Activated T-helper 1 cell treated with anti-CD3 and anti-CD28 coated beads, Interleukin-12 subunit alpha, Interleukin-12 subunit beta, Interleukin-2, Interleukin-4 antibody, amounts not matched to agents 30 ng/mL and 10 ng/mL and 1 ng/mL, durations not matched to agents 14 hours and 24 hours and 36 hours (primary cell): ENCODE measurements around the gene FAM193A. TPM values are rescaled to one million over a fixed set of nuclear protein-coding genes. Genes with fewer than 3 reads are reported as not detected.

Experiments used
- DNase-seq: peaks from one replicate; pipeline ENCODE4 v3.0.0; 2021; ENCODE audit warnings: low spot score
- H3K27ac Mint-ChIP-seq: one replicate; pipeline ENCODE4 v1.8.0; 2021; ENCODE audit warnings: mild to moderate bottlenecking, mixed read lengths
- H3K27me3 Mint-ChIP-seq: one replicate; pipeline ENCODE4 v1.8.0; 2022; ENCODE audit warnings: mild to moderate bottlenecking, moderate library complexity, mixed read lengths; ENCODE audit not compliant: insufficient read depth
- H3K36me3 Mint-ChIP-seq: one replicate; pipeline ENCODE4 v1.8.0; 2021; ENCODE audit warnings: low read depth, mixed read lengths
- H3K4me1 Mint-ChIP-seq: one replicate; pipeline ENCODE4 v1.8.0; 2021; ENCODE audit warnings: low read depth, mixed read lengths
- H3K4me3 Mint-ChIP-seq: one replicate; pipeline ENCODE4 v1.8.0; 2021; ENCODE audit warnings: mild to moderate bottlenecking, moderate library complexity, mixed read lengths
- H3K9me3 Mint-ChIP-seq: one replicate; pipeline ENCODE4 v1.8.0; 2021; ENCODE audit warnings: mixed read lengths
- intact Hi-C: fragments of 100-400 bp; cut with micrococcal nuclease; formaldehyde crosslinking; loops from one replicate; pipeline ENCODE4 v1.15.1; 2024
- total RNA-seq: library from RNA; stranded (reverse); gene quantifications from 2 replicates; pipeline ENCODE4 v1.2.3, GENCODE V29; 2022

The FAM193A gene
- total RNA-seq, 1 donor from 2014 or later: 32.2 TPM

- DNase-seq: no peak
- no peak overlapping the region for H3K4me3 Mint-ChIP-seq
- intact Hi-C loops: no loop called here
Observed at GRCh38 chr4:2642968-2643367, 106.5 kb downstream of the FAM193A start.

GRCh38 chr4:2643555-2643954 is 107.1 kb downstream of the FAM193A start:
- intact Hi-C loops: no loop called here
- no peaks in the 10 kb centered on the region for H3K27me3 Mint-ChIP-seq
- peak overlapping the region; percentile 7 for H3K27ac Mint-ChIP-seq
- no peaks in the 10 kb centered on the region for H3K9me3 Mint-ChIP-seq
- no peak for DNase-seq
- no peaks in the 10 kb centered on the region for H3K4me1 Mint-ChIP-seq
- no peak overlapping the region for H3K4me3 Mint-ChIP-seq
- H3K36me3 Mint-ChIP-seq: peaks cover 25% of the 10 kb centered on the region

More at GRCh38 chr4:2642968-2643367, 106.5 kb downstream of the FAM193A start:
- H3K27me3 Mint-ChIP-seq: no peaks in the 10 kb centered on the region
- H3K9me3 Mint-ChIP-seq: no peaks in the 10 kb centered on the region
- H3K4me1 Mint-ChIP-seq: no peaks in the 10 kb centered on the region
- peaks cover 21% of the 10 kb centered on the region for H3K36me3 Mint-ChIP-seq
- no peak overlapping the region for H3K27ac Mint-ChIP-seq

GRCh38 chr4:2646396-2647149 is 110.1 kb downstream of the FAM193A start:
- no peaks in the 10 kb centered on the region for H3K9me3 Mint-ChIP-seq
- H3K4me1 Mint-ChIP-seq: peaks cover 6% of the 10 kb centered on the region
- no peak overlapping the region for H3K4me3 Mint-ChIP-seq

GRCh38 chr4:2647403-2648158 is 111.1 kb downstream of the FAM193A start:
- Mint-ChIP-seq H3K27ac (no peak overlapping the region), H3K27me3 (no peaks in the 10 kb centered on the region), H3K4me3 (no peak overlapping the region), H3K9me3 (no peaks in the 10 kb centered on the region), H3K4me1 (peaks cover 16% of the 10 kb centered on the region), H3K36me3 (peaks cover 26% of the 10 kb centered on the region)
- intact Hi-C loops: no loop called here
- DNase-seq: no peak

More at GRCh38 chr4:2646396-2647149, 110.1 kb downstream of the FAM193A start:
- intact Hi-C loops: no loop called here
- DNase-seq: no peak
- H3K27ac Mint-ChIP-seq: no peak overlapping the region
- H3K27me3 Mint-ChIP-seq: no peaks in the 10 kb centered on the region
- H3K36me3 Mint-ChIP-seq: peaks cover 25% of the 10 kb centered on the region

- H3K27ac Mint-ChIP-seq: no peak overlapping the region
- DNase-seq: no peak
- H3K4me1 Mint-ChIP-seq: peaks cover 19% of the 10 kb centered on the region
- H3K9me3 Mint-ChIP-seq: no peaks in the 10 kb centered on the region
- no peak overlapping the region for H3K4me3 Mint-ChIP-seq
- no peaks in the 10 kb centered on the region for H3K27me3 Mint-ChIP-seq
- peaks cover 26% of the 10 kb centered on the region for H3K36me3 Mint-ChIP-seq
- intact Hi-C loops: no loop called here
Observed at GRCh38 chr4:2648159-2648814, 111.8 kb downstream of the FAM193A start.

GRCh38 chr4:2649604-2650114 is 113.2 kb downstream of the FAM193A start:
- no peak overlapping the region for H3K27ac Mint-ChIP-seq
- peaks cover 26% of the 10 kb centered on the region for H3K36me3 Mint-ChIP-seq
- no peak for DNase-seq
- no peaks in the 10 kb centered on the region for H3K9me3 Mint-ChIP-seq
- H3K27me3 Mint-ChIP-seq: no peaks in the 10 kb centered on the region
- H3K4me1 Mint-ChIP-seq: peaks cover 26% of the 10 kb centered on the region
- H3K4me3 Mint-ChIP-seq: no peak overlapping the region
- intact Hi-C loops: no loop called here

GRCh38 chr4:2650276-2650675 is 113.8 kb downstream of the FAM193A start:
- no peak overlapping the region for H3K27ac Mint-ChIP-seq
- H3K4me3 Mint-ChIP-seq: no peak overlapping the region
- H3K36me3 Mint-ChIP-seq: peaks cover 26% of the 10 kb centered on the region
- peaks cover 26% of the 10 kb centered on the region for H3K4me1 Mint-ChIP-seq
- no peak for DNase-seq
- H3K9me3 Mint-ChIP-seq: no peaks in the 10 kb centered on the region
- H3K27me3 Mint-ChIP-seq: no peaks in the 10 kb centered on the region
- intact Hi-C loops: no loop called here

- Mint-ChIP-seq H3K36me3 (peaks cover 26% of the 10 kb centered on the region), H3K9me3 (no peaks in the 10 kb centered on the region), H3K4me1 (peaks cover 26% of the 10 kb centered on the region), H3K27me3 (no peaks in the 10 kb centered on the region), H3K4me3 (no peak overlapping the region), H3K27ac (peak overlapping the region; percentile 1)
- DNase-seq: no peak
- intact Hi-C loops: no loop called here
Observed at GRCh38 chr4:2651546-2651945, 115.1 kb downstream of the FAM193A start.

GRCh38 chr4:2651998-2652397 is 115.6 kb downstream of the FAM193A start:
- H3K4me1 Mint-ChIP-seq: peaks cover 26% of the 10 kb centered on the region
- H3K27me3 Mint-ChIP-seq: no peaks in the 10 kb centered on the region
- H3K36me3 Mint-ChIP-seq: peaks cover 26% of the 10 kb centered on the region
- peak overlapping the region; percentile 50 for H3K27ac Mint-ChIP-seq
- H3K9me3 Mint-ChIP-seq: no peaks in the 10 kb centered on the region
- DNase-seq: no peak
- intact Hi-C loops: no loop called here
- no peak overlapping the region for H3K4me3 Mint-ChIP-seq

- no peaks in the 10 kb centered on the region for H3K9me3 Mint-ChIP-seq
- H3K4me3 Mint-ChIP-seq: no peak overlapping the region
- DNase-seq: no peak
- intact Hi-C loops: no loop called here
- peaks cover 30% of the 10 kb centered on the region for H3K4me1 Mint-ChIP-seq
- peaks cover 23% of the 10 kb centered on the region for H3K36me3 Mint-ChIP-seq
- H3K27me3 Mint-ChIP-seq: no peaks in the 10 kb centered on the region
- peak overlapping the region; percentile 50 for H3K27ac Mint-ChIP-seq
Observed at GRCh38 chr4:2652415-2653160, 116.1 kb downstream of the FAM193A start.

GRCh38 chr4:2660596-2661211 is 124.3 kb downstream of the FAM193A start:
- H3K4me1 Mint-ChIP-seq: peaks cover 4% of the 10 kb centered on the region
- no peaks in the 10 kb centered on the region for H3K9me3 Mint-ChIP-seq
- DNase-seq: no peak
- intact Hi-C loops: no loop called here
- no peak overlapping the region for H3K27ac Mint-ChIP-seq
- no peaks in the 10 kb centered on the region for H3K27me3 Mint-ChIP-seq
- H3K4me3 Mint-ChIP-seq: no peak overlapping the region
- peaks cover 39% of the 10 kb centered on the region for H3K36me3 Mint-ChIP-seq

- no peak overlapping the region for H3K4me3 Mint-ChIP-seq
- intact Hi-C loops: no loop called here
- H3K36me3 Mint-ChIP-seq: peaks cover 50% of the 10 kb centered on the region
- H3K4me1 Mint-ChIP-seq: peaks cover 16% of the 10 kb centered on the region
- no peak overlapping the region for H3K27ac Mint-ChIP-seq
- no peaks in the 10 kb centered on the region for H3K9me3 Mint-ChIP-seq
- no peaks in the 10 kb centered on the region for H3K27me3 Mint-ChIP-seq
- no peak for DNase-seq
Observed at GRCh38 chr4:2662598-2662997, 126.2 kb downstream of the FAM193A start.
